ENCODE results near the gene AMFR.
A peak's percentile ranks its signal among the peaks of the same experiment; 100 is the strongest.

The AMFR gene

GRCh38 chr16:56425439-56425832, at the start of gene AMFR:
Gene AMFR, minus strand, starts transcription at chr16:56425545. Its CDS starts 218 bp downstream, at chr16:56425327.
- DNase-seq: peak; percentile 30 to 59 (median 46)

GRCh38 chr16:56470666-56471065, 45.3 kb upstream of the AMFR start:
- no peak for DNase-seq

GRCh38 chr16:56470232-56470631, 44.9 kb upstream of the AMFR start:
- DNase-seq: no peak

GRCh38 chr16:56469748-56470147, 44.4 kb upstream of the AMFR start:
- no peak for DNase-seq

GRCh38 chr16:56468800-56469199, 43.5 kb upstream of the AMFR start:
- no peak for DNase-seq

- DNase-seq: no peak
Measured at GRCh38 chr16:56466344-56466743, 41.0 kb upstream of the AMFR start.

GRCh38 chr16:56463153-56463552, 37.8 kb upstream of the AMFR start:
- no peak for DNase-seq

- DNase-seq: no peak
Measured at GRCh38 chr16:56462064-56462796, 36.9 kb upstream of the AMFR start.

GRCh38 chr16:56460101-56460500, 34.8 kb upstream of the AMFR start:
- DNase-seq: no peak

GRCh38 chr16:56457927-56458470, 32.7 kb upstream of the AMFR start:
- no peak for DNase-seq

- DNase-seq: no peak
Measured at GRCh38 chr16:56451753-56452689, 26.7 kb upstream of the AMFR start.

GRCh38 chr16:56450986-56451752, 25.8 kb upstream of the AMFR start, which contains the start of the genes NUDT21 and OGFOD1:
Gene NUDT21, minus strand, starts transcription at chr16:56451332. Its CDS starts 130 bp downstream, at chr16:56451202.
Gene OGFOD1, plus strand, starts transcription at chr16:56451554. Its CDS starts 59 bp downstream, at chr16:56451613.
- DNase-seq: peak; percentile 66 to 83 (median 81)

- no peak for DNase-seq
Measured at GRCh38 chr16:56450275-56450985, 25.1 kb upstream of the AMFR start.

- DNase-seq: no peak
Measured at GRCh38 chr16:56448005-56448404, 22.7 kb upstream of the AMFR start.

GRCh38 chr16:56447286-56447685, 21.9 kb upstream of the AMFR start:
- DNase-seq: no peak

- DNase-seq: no peak
Measured at GRCh38 chr16:56438038-56438437, 12.7 kb upstream of the AMFR start.

GRCh38 chr16:56436258-56436657, 10.9 kb upstream of the AMFR start:
- no peak for DNase-seq

- no peak for DNase-seq
Measured at GRCh38 chr16:56428091-56428490, 2.7 kb upstream of the AMFR start.

GRCh38 chr16:56426585-56426984, 1.2 kb upstream of the AMFR start:
- DNase-seq: no peak

- DNase-seq: peak in 2 of 4 experiments; percentile 19 to 43
Measured at GRCh38 chr16:56424791-56425438, 430 bp downstream of the AMFR start.

GRCh38 chr16:56424404-56424764, 961 bp downstream of the AMFR start:
- DNase-seq: no peak
